Activated naive CD8-positive, alpha-beta T cell (primary cell): Measurements from ENCODE around the gene KIF22.
A peak's percentile ranks its signal among the peaks of the same experiment; 100 is the strongest.
"Not testable (repeated sequence)": the region's sequence is repeated elsewhere in the genome, so short reads cannot be mapped to it uniquely, and the experiment has no call there.

Experiments used
- H3K27ac Mint-ChIP-seq: one replicate; pipeline ENCODE4 v1.8.0; 2021; ENCODE audit warnings: mixed read lengths
- H3K27me3 Mint-ChIP-seq: one replicate; pipeline ENCODE4 v1.8.0; 2021; ENCODE audit warnings: mixed read lengths
- H3K36me3 Mint-ChIP-seq: one replicate; pipeline ENCODE4 v1.8.0; 2021; ENCODE audit warnings: mixed read lengths
- H3K4me1 Mint-ChIP-seq: one replicate; pipeline ENCODE4 v1.8.0; 2021; ENCODE audit warnings: low read depth, mixed read lengths
- H3K4me3 Mint-ChIP-seq: one replicate; pipeline ENCODE4 v1.8.0; 2021; ENCODE audit warnings: mild to moderate bottlenecking, mixed read lengths
- H3K9me3 Mint-ChIP-seq: one replicate; pipeline ENCODE4 v1.8.0; 2021; ENCODE audit warnings: low read depth, mixed read lengths

KIF22 gene

GRCh38 chr16:29779474-29779873, 11.1 kb upstream of the KIF22 start:
- Mint-ChIP-seq H3K9me3 (no peaks in the 10 kb centered on the region), H3K27me3 (no peaks in the 10 kb centered on the region), H3K4me3 (no peak overlapping the region), H3K36me3 (peaks cover 4% of the 10 kb centered on the region), H3K27ac (no peak overlapping the region), H3K4me1 (peaks cover 14% of the 10 kb centered on the region)

GRCh38 chr16:29783094-29783953, 7.2 kb upstream of the KIF22 start:
- H3K27me3 Mint-ChIP-seq, H3K27ac Mint-ChIP-seq, H3K4me3 Mint-ChIP-seq, H3K36me3 Mint-ChIP-seq, H3K9me3 Mint-ChIP-seq: not testable (repeated sequence)
- H3K4me1 Mint-ChIP-seq: peaks cover 23% of the 10 kb centered on the region

GRCh38 chr16:29784157-29784556, 6.4 kb upstream of the KIF22 start:
- peaks cover 25% of the 10 kb centered on the region for H3K4me1 Mint-ChIP-seq
- peaks cover 4% of the 10 kb centered on the region for H3K36me3 Mint-ChIP-seq
- H3K27me3 Mint-ChIP-seq: no peaks in the 10 kb centered on the region
- no peak overlapping the region for H3K4me3 Mint-ChIP-seq
- H3K9me3 Mint-ChIP-seq: no peaks in the 10 kb centered on the region
- no peak overlapping the region for H3K27ac Mint-ChIP-seq

GRCh38 chr16:29784901-29785500, 5.5 kb upstream of the KIF22 start:
- H3K4me1 Mint-ChIP-seq: peaks cover 28% of the 10 kb centered on the region
- peaks cover 4% of the 10 kb centered on the region for H3K36me3 Mint-ChIP-seq
- no peaks in the 10 kb centered on the region for H3K9me3 Mint-ChIP-seq
- H3K27me3 Mint-ChIP-seq: no peaks in the 10 kb centered on the region
- H3K4me3 Mint-ChIP-seq: peak overlapping the region; percentile 63
- H3K27ac Mint-ChIP-seq: peak overlapping the region; percentile 54

GRCh38 chr16:29787155-29787554, 3.4 kb upstream of the KIF22 start:
- H3K36me3 Mint-ChIP-seq, H3K4me3 Mint-ChIP-seq, H3K9me3 Mint-ChIP-seq, H3K27me3 Mint-ChIP-seq, H3K27ac Mint-ChIP-seq: not testable (repeated sequence)
- H3K4me1 Mint-ChIP-seq: peaks cover 36% of the 10 kb centered on the region

GRCh38 chr16:29789775-29790182, 772 bp upstream of the KIF22 start:
- peak overlapping the region; percentile 98 for H3K27ac Mint-ChIP-seq
- H3K9me3 Mint-ChIP-seq: no peaks in the 10 kb centered on the region
- H3K36me3 Mint-ChIP-seq: peaks cover 11% of the 10 kb centered on the region
- H3K4me3 Mint-ChIP-seq: peak overlapping the region; percentile 98
- H3K4me1 Mint-ChIP-seq: peaks cover 42% of the 10 kb centered on the region
- H3K27me3 Mint-ChIP-seq: no peaks in the 10 kb centered on the region

- H3K27me3 Mint-ChIP-seq: no peaks in the 10 kb centered on the region
- peak overlapping the region; percentile 98 for H3K4me3 Mint-ChIP-seq
- H3K4me1 Mint-ChIP-seq: peaks cover 32% of the 10 kb centered on the region
- H3K36me3 Mint-ChIP-seq: peaks cover 11% of the 10 kb centered on the region
- H3K9me3 Mint-ChIP-seq: no peaks in the 10 kb centered on the region
- H3K27ac Mint-ChIP-seq: peak overlapping the region; percentile 98
These were observed 646 bp downstream of the KIF22 start for GRCh38 chr16:29790949-29791844.

- Mint-ChIP-seq H3K27me3 (no peaks in the 10 kb centered on the region), H3K4me3 (peak overlapping the region; percentile 98), H3K36me3 (peaks cover 12% of the 10 kb centered on the region), H3K4me1 (peaks cover 32% of the 10 kb centered on the region), H3K27ac (peak overlapping the region; percentile 98), H3K9me3 (no peaks in the 10 kb centered on the region)
These were observed 1.6 kb downstream of the KIF22 start for GRCh38 chr16:29791845-29792807.

GRCh38 chr16:29793153-29793552, 2.6 kb downstream of the KIF22 start:
- Mint-ChIP-seq H3K4me1 (peaks cover 32% of the 10 kb centered on the region), H3K36me3 (peaks cover 17% of the 10 kb centered on the region)
- H3K27ac Mint-ChIP-seq, H3K27me3 Mint-ChIP-seq, H3K9me3 Mint-ChIP-seq, H3K4me3 Mint-ChIP-seq: not testable (repeated sequence)

GRCh38 chr16:29794231-29794710, 3.7 kb downstream of the KIF22 start:
- peaks cover 30% of the 10 kb centered on the region for H3K4me1 Mint-ChIP-seq
- peaks cover 17% of the 10 kb centered on the region for H3K36me3 Mint-ChIP-seq
- H3K27me3 Mint-ChIP-seq: no peaks in the 10 kb centered on the region
- no peak overlapping the region for H3K27ac Mint-ChIP-seq
- no peaks in the 10 kb centered on the region for H3K9me3 Mint-ChIP-seq
- H3K4me3 Mint-ChIP-seq: no peak overlapping the region

GRCh38 chr16:29802416-29802935, 11.9 kb downstream of the KIF22 start:
- Mint-ChIP-seq H3K4me3 (no peak overlapping the region), H3K9me3 (no peaks in the 10 kb centered on the region), H3K4me1 (peaks cover 12% of the 10 kb centered on the region), H3K36me3 (peaks cover 7% of the 10 kb centered on the region), H3K27ac (peak overlapping the region; percentile 50), H3K27me3 (no peaks in the 10 kb centered on the region)

GRCh38 chr16:29804020-29804419, 13.5 kb downstream of the KIF22 start:
- Mint-ChIP-seq H3K27ac (peak overlapping the region; percentile 99), H3K4me3 (peak overlapping the region; percentile 93), H3K27me3 (no peaks in the 10 kb centered on the region), H3K36me3 (peaks cover 7% of the 10 kb centered on the region), H3K9me3 (no peaks in the 10 kb centered on the region), H3K4me1 (peaks cover 22% of the 10 kb centered on the region)

- Mint-ChIP-seq H3K9me3 (no peaks in the 10 kb centered on the region), H3K4me1 (peaks cover 24% of the 10 kb centered on the region), H3K36me3 (peaks cover 7% of the 10 kb centered on the region), H3K4me3 (peak overlapping the region; percentile 93), H3K27me3 (no peaks in the 10 kb centered on the region), H3K27ac (peak overlapping the region; percentile 100)
These were observed 14.1 kb downstream of the KIF22 start for GRCh38 chr16:29804455-29805231.
